A673 (cell line): ENCODE data around the gene AMOTL1. TPM values are rescaled to one million over a fixed set of nuclear protein-coding genes. Genes with fewer than 3 reads are reported as not detected.
A peak's percentile ranks its signal among the peaks of the same experiment; 100 is the strongest.

Experiments used
- BruUV-seq: library from RNA; stranded (reverse); fragments of 400-500 nt; replicated peaks from 2 replicates; lab custom pipeline; 2021; lab: Mats Ljungman, UMichigan
- CTCF ChIA-PET: fragments of 300-600 bp; sonication (Branson Sonifier 250); formaldehyde crosslinking; loops from one replicate; lab custom pipeline; 2022; ENCODE audit warnings: antibody characterized with exemption; lab: Charles Lee
- POLR2A ChIA-PET: fragments of 300-600 bp; sonication (Branson Sonifier 250); formaldehyde crosslinking; loops from one replicate; lab custom pipeline; 2022; ENCODE audit warnings: antibody characterized with exemption; ENCODE audit not compliant: low non-redundant PET; lab: Charles Lee
- DNase-seq: peaks from one replicate; pipeline ENCODE4 v3.0.0-alpha.2; 2015; ENCODE audit warnings: low spot score
- H3K27ac ChIP-seq: fragments of 200-600 bp; sonication (generic); 2 replicates; pipeline ENCODE4 v1.5.1; 2016; ENCODE audit warnings: mixed run types, low read depth, mild to moderate bottlenecking, mixed read lengths, antibody characterized with exemption, low read length; ENCODE audit not compliant: poor library complexity, severe bottlenecking
- H3K27me3 ChIP-seq: fragments of 200-600 bp; sonication (generic); replicated peaks from 2 replicates; pipeline ENCODE4 v1.6.1; 2017; ENCODE audit warnings: mixed run types, low read depth, mild to moderate bottlenecking, mixed read lengths, antibody characterized with exemption, low read length; ENCODE audit not compliant: insufficient read depth, poor library complexity
- H3K36me3 ChIP-seq: fragments of 200-600 bp; sonication (generic); 2 replicates; pipeline ENCODE4 v1.6.1; 2016; ENCODE audit warnings: mixed run types, mild to moderate bottlenecking, mixed read lengths, antibody characterized with exemption, low read length; ENCODE audit not compliant: insufficient read depth, poor library complexity, severe bottlenecking
- H3K4me1 ChIP-seq: fragments of 200-600 bp; sonication (generic); 2 replicates; pipeline ENCODE4 v1.6.1; 2017; ENCODE audit warnings: mixed run types, mild to moderate bottlenecking, mixed read lengths, antibody characterized with exemption, low read length; ENCODE audit not compliant: insufficient read depth, poor library complexity, severe bottlenecking
- H3K4me3 ChIP-seq: fragments of 200-600 bp; sonication (generic); 2 replicates; pipeline ENCODE4 v1.5.1; 2016; ENCODE audit warnings: low read depth, mixed run types, mild to moderate bottlenecking, mixed read lengths, low read length; ENCODE audit not compliant: poor library complexity, severe bottlenecking
- H3K9me3 ChIP-seq: fragments of 200-600 bp; sonication (generic); 2 replicates; pipeline ENCODE4 v1.6.1; 2016; ENCODE audit warnings: mixed run types, low read depth, mild to moderate bottlenecking, mixed read lengths, antibody characterized with exemption, low read length; ENCODE audit not compliant: poor library complexity, severe bottlenecking
- EZH2 ChIP-seq: fragments of 200-600 bp; sonication (generic); IDR thresholded peaks from 2 replicates; pipeline ENCODE4 v1.6.1; 2017; ENCODE audit warnings: borderline replicate concordance, low read depth, mild to moderate bottlenecking, mixed read lengths, antibody characterized with exemption, low read length; ENCODE audit not compliant: poor library complexity, severe bottlenecking
- intact Hi-C: fragments of 100-400 bp; cut with micrococcal nuclease; formaldehyde crosslinking; loops from one replicate; pipeline ENCODE4 v1.10.0; 2022; ENCODE audit not compliant: unreplicated experiment
- total RNA-seq: library from RNA; stranded (reverse); gene quantifications from 2 replicates; pipeline ENCODE4 v1.2.3, GENCODE V29; 2021
- TF ChIP-seq, protein P1 (sequence below): fragments of 300-800, 200-600 bp; sonication (generic); conservative IDR thresholded peaks from 2 replicates; pipeline ENCODE4 v1.5.1; 2017; ENCODE audit warnings: low read depth, mild to moderate bottlenecking, antibody characterized with exemption, low read length, moderate library complexity, mixed read lengths

Gene AMOTL1
- total RNA-seq, 1 experiment from 2014 or later, result 68.5 TPM

DNA sequence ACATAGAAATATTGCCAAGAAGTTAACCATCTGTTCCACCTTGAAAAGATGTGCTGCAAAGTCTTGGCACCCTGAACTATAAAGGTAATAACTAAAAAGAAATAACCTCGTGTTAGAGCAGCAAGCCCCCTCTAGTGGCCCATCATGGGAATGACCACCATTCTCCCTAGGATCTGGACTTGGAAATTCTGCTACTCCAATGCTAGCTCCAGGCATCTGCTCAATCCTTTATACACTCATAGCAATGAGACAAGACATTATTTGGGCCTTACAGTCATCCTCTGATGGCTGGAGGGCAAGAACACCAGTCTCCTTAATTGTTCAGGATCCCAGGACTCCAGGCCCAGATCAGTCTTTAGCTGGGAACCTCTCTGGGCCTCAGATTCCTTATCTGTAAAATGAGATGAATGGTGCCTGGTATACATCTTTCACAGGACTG, 129.2 kb downstream of the AMOTL1 start:
- DNase-seq, result peak; percentile 65
- no TSS peak for BruUV-seq
- TF ChIP-seq, protein P1, sequence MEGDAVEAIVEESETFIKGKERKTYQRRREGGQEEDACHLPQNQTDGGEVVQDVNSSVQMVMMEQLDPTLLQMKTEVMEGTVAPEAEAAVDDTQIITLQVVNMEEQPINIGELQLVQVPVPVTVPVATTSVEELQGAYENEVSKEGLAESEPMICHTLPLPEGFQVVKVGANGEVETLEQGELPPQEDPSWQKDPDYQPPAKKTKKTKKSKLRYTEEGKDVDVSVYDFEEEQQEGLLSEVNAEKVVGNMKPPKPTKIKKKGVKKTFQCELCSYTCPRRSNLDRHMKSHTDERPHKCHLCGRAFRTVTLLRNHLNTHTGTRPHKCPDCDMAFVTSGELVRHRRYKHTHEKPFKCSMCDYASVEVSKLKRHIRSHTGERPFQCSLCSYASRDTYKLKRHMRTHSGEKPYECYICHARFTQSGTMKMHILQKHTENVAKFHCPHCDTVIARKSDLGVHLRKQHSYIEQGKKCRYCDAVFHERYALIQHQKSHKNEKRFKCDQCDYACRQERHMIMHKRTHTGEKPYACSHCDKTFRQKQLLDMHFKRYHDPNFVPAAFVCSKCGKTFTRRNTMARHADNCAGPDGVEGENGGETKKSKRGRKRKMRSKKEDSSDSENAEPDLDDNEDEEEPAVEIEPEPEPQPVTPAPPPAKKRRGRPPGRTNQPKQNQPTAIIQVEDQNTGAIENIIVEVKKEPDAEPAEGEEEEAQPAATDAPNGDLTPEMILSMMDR, result peak; percentile 97
- TF ChIP-seq EZH2, result no peak
- CTCF ChIA-PET, result interaction anchor here (0.7 to 1.4 kb wide), 2 partner anchors 275 to 1947 kb away, joined by 3 to 7 read pairs; no protein-coding TSS in a partner anchor
- POLR2A ChIA-PET, result no interaction called here
- Histone ChIP-seq H3K4me1 (no peaks in the 10 kb centered on the region), H3K27ac (no peak overlapping the region), H3K4me3 (no peak overlapping the region), H3K27me3 (no peaks in the 10 kb centered on the region), H3K36me3 (no peaks in the 10 kb centered on the region), H3K9me3 (peaks cover 6% of the 10 kb centered on the region)
- intact Hi-C loops, result loop anchor here (1.0 to 5.0 kb wide), 2 partner anchors 274 to 380 kb away; no protein-coding TSS in a partner anchor

DNA sequence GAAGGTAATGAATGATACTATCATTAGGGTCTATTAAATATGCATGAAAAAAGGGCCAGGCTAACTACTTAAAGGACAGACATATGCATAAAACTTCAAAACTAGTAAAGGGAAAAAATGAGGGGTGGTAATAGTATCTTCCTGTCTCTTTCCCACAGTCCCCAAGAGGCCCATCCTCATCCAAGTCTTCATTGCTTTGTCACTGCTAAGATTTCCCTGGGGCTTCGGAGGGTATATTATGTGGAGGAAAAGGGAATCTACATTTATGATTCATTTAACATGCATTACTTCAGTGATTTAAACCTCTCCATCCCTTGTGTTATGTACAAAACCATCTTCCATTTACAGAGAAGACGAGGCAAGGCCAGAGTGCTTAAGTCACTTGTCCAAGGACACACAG, 139.1 kb downstream of the AMOTL1 start:
- H3K27ac ChIP-seq, result no peak overlapping the region
- peaks cover 4% of the 10 kb centered on the region for H3K36me3 ChIP-seq
- ChIA-PET CTCF (interaction anchor here (0.6 kb wide), 1 partner anchor 430 kb away, joined by 4 read pairs; no protein-coding TSS in a partner anchor), POLR2A (no interaction called here)
- no peak overlapping the region for H3K4me3 ChIP-seq
- no peak for TF ChIP-seq EZH2
- TF ChIP-seq, protein P1, result no peak
- H3K9me3 ChIP-seq, result peaks cover 13% of the 10 kb centered on the region
- intact Hi-C loops, result no loop called here
- H3K27me3 ChIP-seq, result no peaks in the 10 kb centered on the region
- no TSS peak for BruUV-seq
- no peaks in the 10 kb centered on the region for H3K4me1 ChIP-seq
- DNase-seq, result peak; percentile 80

DNA sequence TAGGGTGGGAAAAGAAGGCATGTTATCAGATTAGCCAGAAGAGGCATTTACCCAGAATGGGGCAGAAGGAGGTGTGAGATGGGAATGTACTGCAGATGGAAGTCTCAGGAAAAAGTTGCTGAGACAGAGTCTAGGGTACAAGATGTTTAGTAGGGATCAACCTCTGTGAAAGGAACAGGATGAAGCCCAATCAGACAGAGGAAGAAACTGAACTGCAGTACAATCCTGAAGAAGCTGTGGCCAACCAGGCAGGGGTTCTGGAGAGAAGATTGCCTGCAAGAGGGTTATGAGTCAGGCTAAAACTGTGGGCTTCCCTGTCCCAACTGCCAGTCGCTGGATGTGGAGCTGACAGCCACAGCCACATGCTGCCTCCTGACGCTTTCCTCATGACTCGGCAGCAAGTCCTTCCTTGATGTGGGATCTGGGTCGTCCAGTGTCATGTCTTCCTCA, 141.2 kb downstream of the AMOTL1 start:
- no TSS peak for BruUV-seq
- no peak for DNase-seq
- Histone ChIP-seq H3K36me3 (peaks cover 4% of the 10 kb centered on the region), H3K4me1 (no peaks in the 10 kb centered on the region), H3K27ac (no peak overlapping the region), H3K27me3 (no peaks in the 10 kb centered on the region), H3K9me3 (peaks cover 10% of the 10 kb centered on the region), H3K4me3 (no peak overlapping the region)
- intact Hi-C loops, result no loop called here
- no peak for TF ChIP-seq EZH2
- TF ChIP-seq, protein P1, result no peak
- ChIA-PET POLR2A (no interaction called here), CTCF (no interaction called here)
